Astrocyte of the hippocampus (primary cell): Measurements from ENCODE around the gene PIP5K1B.

Source experiments
- DNase-seq: peaks from one replicate; pipeline ENCODE4 v3.0.0; 2011; ENCODE audit warnings: low read depth, low spot score

Gene PIP5K1B

GRCh38 chr9:68808338-68808890 is 103.4 kb downstream of the PIP5K1B start:
- no peak for DNase-seq

GRCh38 chr9:68817079-68817875 is 112.2 kb downstream of the PIP5K1B start:
- DNase-seq = no peak

GRCh38 chr9:68819065-68819464 is 114.0 kb downstream of the PIP5K1B start:
- DNase-seq = no peak

GRCh38 chr9:68821911-68822310 is 116.9 kb downstream of the PIP5K1B start:
- DNase-seq = no peak

- DNase-seq = no peak
These were observed 117.6 kb downstream of the PIP5K1B start for GRCh38 chr9:68822596-68823165.

GRCh38 chr9:68825762-68826472 is 120.9 kb downstream of the PIP5K1B start:
- DNase-seq = peak; percentile 15

- no peak for DNase-seq
These were observed 123.1 kb downstream of the PIP5K1B start for GRCh38 chr9:68827837-68828744.

- DNase-seq = no peak
These were observed 127.1 kb downstream of the PIP5K1B start for GRCh38 chr9:68832101-68832500.

GRCh38 chr9:68832861-68833518 is 128.0 kb downstream of the PIP5K1B start:
- no peak for DNase-seq

GRCh38 chr9:68834931-68835520 is 130.0 kb downstream of the PIP5K1B start:
- DNase-seq = no peak

GRCh38 chr9:68836788-68837187 is 131.7 kb downstream of the PIP5K1B start:
- DNase-seq = no peak

GRCh38 chr9:68838245-68838644 is 133.2 kb downstream of the PIP5K1B start:
- DNase-seq = no peak

- DNase-seq = no peak
These were observed 136.4 kb downstream of the PIP5K1B start for GRCh38 chr9:68841276-68842052.

GRCh38 chr9:68842568-68842967 is 137.5 kb downstream of the PIP5K1B start:
- DNase-seq = no peak

- DNase-seq = no peak
These were observed 138.2 kb downstream of the PIP5K1B start for GRCh38 chr9:68843239-68843638.

GRCh38 chr9:68844157-68844556 is 139.1 kb downstream of the PIP5K1B start:
- no peak for DNase-seq

GRCh38 chr9:68844631-68845612 is 139.9 kb downstream of the PIP5K1B start:
- no peak for DNase-seq

GRCh38 chr9:68847765-68848164 is 142.7 kb downstream of the PIP5K1B start:
- DNase-seq = no peak
